ENCODE measurements around the gene SPSB2.

The SPSB2 gene

DNA sequence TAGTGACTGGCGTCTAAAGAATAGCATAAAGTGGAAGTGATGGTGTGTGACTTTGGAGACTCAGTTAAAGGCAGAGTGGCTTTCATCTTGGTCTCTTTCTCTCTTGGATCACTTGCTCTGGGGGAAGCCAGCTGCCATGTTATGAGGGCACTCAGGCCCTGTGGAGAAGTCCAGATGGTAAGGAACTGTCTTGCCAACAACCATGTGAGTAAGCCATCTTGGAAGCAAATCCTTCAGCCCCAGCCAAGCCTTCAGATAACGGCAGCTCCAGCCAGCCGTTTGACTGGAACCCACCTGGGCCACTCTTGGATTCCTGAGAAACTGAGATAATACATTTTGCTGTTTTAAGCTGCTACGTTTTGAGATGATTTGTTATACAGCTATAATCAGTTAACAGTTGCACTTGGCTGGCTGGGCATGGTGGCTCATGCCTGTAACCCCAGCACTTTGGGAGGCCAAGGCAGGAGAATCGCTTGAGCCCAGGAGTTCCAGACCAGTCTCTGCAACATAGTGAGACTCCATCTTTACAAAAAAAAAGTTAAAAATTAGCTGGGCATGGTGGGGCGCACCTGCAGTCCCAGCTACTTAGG lies 23.8 kb upstream of the SPSB2 start:
- TF ChIP-seq, protein P1, sequence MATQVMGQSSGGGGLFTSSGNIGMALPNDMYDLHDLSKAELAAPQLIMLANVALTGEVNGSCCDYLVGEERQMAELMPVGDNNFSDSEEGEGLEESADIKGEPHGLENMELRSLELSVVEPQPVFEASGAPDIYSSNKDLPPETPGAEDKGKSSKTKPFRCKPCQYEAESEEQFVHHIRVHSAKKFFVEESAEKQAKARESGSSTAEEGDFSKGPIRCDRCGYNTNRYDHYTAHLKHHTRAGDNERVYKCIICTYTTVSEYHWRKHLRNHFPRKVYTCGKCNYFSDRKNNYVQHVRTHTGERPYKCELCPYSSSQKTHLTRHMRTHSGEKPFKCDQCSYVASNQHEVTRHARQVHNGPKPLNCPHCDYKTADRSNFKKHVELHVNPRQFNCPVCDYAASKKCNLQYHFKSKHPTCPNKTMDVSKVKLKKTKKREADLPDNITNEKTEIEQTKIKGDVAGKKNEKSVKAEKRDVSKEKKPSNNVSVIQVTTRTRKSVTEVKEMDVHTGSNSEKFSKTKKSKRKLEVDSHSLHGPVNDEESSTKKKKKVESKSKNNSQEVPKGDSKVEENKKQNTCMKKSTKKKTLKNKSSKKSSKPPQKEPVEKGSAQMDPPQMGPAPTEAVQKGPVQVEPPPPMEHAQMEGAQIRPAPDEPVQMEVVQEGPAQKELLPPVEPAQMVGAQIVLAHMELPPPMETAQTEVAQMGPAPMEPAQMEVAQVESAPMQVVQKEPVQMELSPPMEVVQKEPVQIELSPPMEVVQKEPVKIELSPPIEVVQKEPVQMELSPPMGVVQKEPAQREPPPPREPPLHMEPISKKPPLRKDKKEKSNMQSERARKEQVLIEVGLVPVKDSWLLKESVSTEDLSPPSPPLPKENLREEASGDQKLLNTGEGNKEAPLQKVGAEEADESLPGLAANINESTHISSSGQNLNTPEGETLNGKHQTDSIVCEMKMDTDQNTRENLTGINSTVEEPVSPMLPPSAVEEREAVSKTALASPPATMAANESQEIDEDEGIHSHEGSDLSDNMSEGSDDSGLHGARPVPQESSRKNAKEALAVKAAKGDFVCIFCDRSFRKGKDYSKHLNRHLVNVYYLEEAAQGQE (IDR thresholded peaks at IDR 0.05; ENCODE audit: insufficient read depth in 1 of 2, low read depth in 2 of 2, low read length in 2 of 2): no peak
- no peak for TF ChIP-seq POLR2AphosphoS5 (IDR thresholded peaks at IDR 0.05; ENCODE audit: low read depth, low read length)
- no peak for TF ChIP-seq FOXP2 (optimal IDR thresholded peaks at IDR 0.05; ENCODE audit: borderline replicate concordance, extremely low read depth, extremely low read length, insufficient read depth)
- no peak for TF ChIP-seq TAF1 (IDR thresholded peaks at IDR 0.05; ENCODE audit: borderline replicate concordance, insufficient read depth, low read length)

DNA sequence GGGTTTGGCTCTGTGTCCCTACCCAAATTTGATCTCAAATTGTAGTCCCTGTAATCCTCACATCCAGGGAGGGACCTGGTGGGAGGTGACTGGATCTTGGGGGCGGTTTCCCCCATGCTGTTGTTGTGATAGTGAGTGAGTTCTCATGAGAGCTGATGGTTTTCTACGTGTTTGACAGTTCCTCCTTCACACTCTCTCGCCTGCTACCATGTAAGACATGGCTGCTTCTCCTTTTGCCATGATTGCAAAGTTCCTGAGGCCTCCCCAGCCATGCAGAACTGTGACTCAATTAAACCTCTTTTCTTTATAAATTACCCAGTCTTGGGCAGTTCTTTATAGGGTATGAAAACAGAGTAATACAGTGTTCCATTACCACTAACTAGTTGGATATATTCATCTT lies 21.2 kb upstream of the SPSB2 start:
- TF ChIP-seq, protein P1 (IDR thresholded peaks at IDR 0.05; ENCODE audit: insufficient read depth in 1 of 2, low read depth in 2 of 2, low read length in 2 of 2): no peak
- TF ChIP-seq TAF1 (IDR thresholded peaks at IDR 0.05; ENCODE audit: borderline replicate concordance, insufficient read depth, low read length): no peak
- TF ChIP-seq POLR2AphosphoS5 (IDR thresholded peaks at IDR 0.05; ENCODE audit: low read depth, low read length): no peak
- TF ChIP-seq FOXP2 (optimal IDR thresholded peaks at IDR 0.05; ENCODE audit: borderline replicate concordance, extremely low read depth, extremely low read length, insufficient read depth): no peak

DNA sequence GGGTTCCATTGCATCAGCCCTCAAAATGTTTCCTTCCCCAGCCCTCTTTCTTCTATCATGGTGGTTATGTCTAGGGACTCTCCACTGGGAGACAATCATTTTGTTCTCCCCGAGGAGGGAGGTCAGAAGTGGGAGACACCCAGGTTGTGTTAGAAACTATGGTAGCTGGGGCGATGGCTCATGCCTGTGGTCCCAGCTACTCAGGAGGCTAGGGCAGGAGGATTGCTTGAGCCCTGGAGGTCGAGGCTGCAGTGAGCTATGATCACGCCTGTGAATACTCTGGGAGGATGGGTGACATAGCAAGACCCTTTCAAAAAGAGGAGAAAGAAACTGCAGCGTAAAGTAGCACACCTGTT lies 18.5 kb upstream of the SPSB2 start:
- TF ChIP-seq TAF1 (IDR thresholded peaks at IDR 0.05; ENCODE audit: borderline replicate concordance, insufficient read depth, low read length) (no peak), POLR2AphosphoS5 (IDR thresholded peaks at IDR 0.05; ENCODE audit: low read depth, low read length) (no peak), FOXP2 (optimal IDR thresholded peaks at IDR 0.05; ENCODE audit: borderline replicate concordance, extremely low read depth, extremely low read length, insufficient read depth) (no peak), SIN3A (IDR thresholded peaks at IDR 0.05; ENCODE audit: borderline replicate concordance, insufficient read depth, low read length) (no peak)
- TF ChIP-seq, protein P1 (IDR thresholded peaks at IDR 0.05; ENCODE audit: insufficient read depth in 1 of 2, low read depth in 2 of 2, low read length in 2 of 2): no peak

DNA sequence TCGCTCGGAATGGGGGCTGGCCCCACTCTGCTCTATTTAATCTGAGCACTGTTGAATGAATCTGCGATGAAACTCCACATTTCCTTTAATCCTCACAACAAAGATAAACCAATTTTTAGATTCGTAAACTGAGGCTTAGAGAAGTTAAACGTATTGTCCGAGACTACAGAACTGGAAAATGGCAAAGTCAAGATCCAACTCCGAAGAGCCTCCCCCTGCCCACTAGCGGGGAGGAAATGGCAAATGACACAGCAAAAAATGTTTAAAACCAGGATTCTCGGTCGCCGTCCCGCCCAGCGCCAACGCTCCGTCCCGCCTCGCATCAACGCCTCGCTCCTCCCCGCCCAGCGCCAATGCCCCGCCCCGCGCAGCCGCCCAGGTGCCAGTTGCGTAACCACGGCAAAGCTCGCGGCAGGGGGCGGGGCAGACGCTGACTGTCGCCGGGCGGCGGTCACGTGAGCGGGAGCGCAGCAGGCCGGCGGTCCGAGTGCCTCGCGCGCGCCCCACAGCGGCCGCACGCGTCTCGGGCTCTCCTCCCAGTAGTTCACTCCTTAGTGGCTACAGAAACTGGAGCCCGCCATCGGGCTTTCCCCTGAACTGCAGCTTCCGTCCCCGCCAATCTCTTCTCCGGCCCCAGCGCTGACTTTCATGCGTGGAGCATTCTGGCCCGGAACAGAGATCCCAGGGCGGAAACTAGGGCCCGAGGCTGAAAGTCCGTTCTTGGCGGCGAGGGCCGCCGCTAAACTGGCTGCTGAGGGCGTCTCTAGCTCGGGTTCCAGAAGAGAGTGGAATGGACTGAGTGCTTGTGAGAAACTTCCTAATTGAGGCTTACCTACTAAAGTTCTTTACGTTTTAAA lies 17.9 kb upstream of the SPSB2 start:
- TF ChIP-seq, protein P1 (IDR thresholded peaks at IDR 0.05; ENCODE audit: insufficient read depth in 1 of 2, low read depth in 2 of 2, low read length in 2 of 2): peak in 1 of 2 experiments; percentile 32; a peak in 1 of 4 replicates
- TF ChIP-seq TAF1 (IDR thresholded peaks at IDR 0.05; ENCODE audit: borderline replicate concordance, insufficient read depth, low read length): peak; percentile 100
- peak; percentile 99 for TF ChIP-seq FOXP2 (optimal IDR thresholded peaks at IDR 0.05; ENCODE audit: borderline replicate concordance, extremely low read depth, extremely low read length, insufficient read depth)
- TF ChIP-seq POLR2AphosphoS5 (IDR thresholded peaks at IDR 0.05; ENCODE audit: low read depth, low read length): peak; percentile 94
- TF ChIP-seq SIN3A (IDR thresholded peaks at IDR 0.05; ENCODE audit: borderline replicate concordance, insufficient read depth, low read length): no peak
